HG03108 (cell line): ENCODE measurements around the gene SLCO1A2.
"Not testable (repeated sequence)": the region's sequence is repeated elsewhere in the genome, so short reads cannot be mapped to it uniquely, and the experiment has no call there.

Source experiments
- ATAC-seq: cut with Tn5 transposase; IDR thresholded peaks from one replicate; pipeline ENCODE4 v1.9.1; 2021; ENCODE audit warnings: moderate library complexity; ENCODE audit not compliant: unreplicated experiment

SLCO1A2 gene, protein sequence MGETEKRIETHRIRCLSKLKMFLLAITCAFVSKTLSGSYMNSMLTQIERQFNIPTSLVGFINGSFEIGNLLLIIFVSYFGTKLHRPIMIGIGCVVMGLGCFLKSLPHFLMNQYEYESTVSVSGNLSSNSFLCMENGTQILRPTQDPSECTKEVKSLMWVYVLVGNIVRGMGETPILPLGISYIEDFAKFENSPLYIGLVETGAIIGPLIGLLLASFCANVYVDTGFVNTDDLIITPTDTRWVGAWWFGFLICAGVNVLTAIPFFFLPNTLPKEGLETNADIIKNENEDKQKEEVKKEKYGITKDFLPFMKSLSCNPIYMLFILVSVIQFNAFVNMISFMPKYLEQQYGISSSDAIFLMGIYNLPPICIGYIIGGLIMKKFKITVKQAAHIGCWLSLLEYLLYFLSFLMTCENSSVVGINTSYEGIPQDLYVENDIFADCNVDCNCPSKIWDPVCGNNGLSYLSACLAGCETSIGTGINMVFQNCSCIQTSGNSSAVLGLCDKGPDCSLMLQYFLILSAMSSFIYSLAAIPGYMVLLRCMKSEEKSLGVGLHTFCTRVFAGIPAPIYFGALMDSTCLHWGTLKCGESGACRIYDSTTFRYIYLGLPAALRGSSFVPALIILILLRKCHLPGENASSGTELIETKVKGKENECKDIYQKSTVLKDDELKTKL

DNA sequence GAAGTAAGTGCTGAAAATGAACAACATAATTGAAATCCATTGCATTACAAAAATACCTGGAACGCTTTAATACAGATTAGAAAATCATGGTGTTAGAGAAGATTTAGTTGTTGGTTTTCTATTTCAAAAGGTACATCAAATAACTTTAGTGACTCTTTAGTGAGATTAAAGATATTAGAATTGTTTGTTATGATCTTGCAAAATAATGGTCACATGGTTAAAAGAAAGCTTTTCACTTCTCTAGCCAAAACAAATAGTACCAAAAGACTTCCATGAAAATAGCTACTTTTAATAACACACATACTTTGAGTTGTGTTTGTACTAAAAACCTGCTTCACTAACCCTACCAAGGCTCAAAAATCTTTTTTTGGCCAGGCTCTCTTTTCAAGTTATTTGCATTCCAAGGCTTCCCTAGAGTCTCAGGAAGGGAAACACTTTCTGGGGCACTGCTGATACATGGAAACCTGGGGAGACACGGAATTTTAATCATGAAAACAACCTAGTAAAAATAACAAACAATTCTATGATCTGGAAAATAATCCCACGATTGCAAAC is at the start of gene SLCO1A2:
Gene SLCO1A2, minus strand, starts transcription at position 147 of the 555 bp plus-strand sequence. CDS start 270 bp downstream, outside the sequence.
- ATAC-seq: no peak

DNA sequence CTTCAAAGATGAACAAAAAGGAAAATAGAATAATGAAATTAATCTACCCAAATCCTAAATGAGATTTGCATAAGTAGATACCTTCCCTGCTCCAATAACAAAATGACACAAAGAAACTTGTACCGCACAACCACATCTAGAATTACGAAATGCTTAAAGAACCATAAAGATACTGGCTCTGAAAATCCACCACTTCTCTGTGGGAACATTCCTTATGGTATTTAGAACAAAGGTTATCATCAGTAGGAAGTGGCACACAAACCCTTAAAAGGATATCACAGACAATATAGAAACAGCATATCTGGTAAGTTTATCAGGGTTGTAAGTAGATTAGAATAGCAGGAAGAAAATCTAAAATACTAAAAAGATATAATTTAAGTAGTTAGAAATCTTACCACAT is 49.5 kb upstream of the SLCO1A2 start:
- ATAC-seq: no peak

DNA sequence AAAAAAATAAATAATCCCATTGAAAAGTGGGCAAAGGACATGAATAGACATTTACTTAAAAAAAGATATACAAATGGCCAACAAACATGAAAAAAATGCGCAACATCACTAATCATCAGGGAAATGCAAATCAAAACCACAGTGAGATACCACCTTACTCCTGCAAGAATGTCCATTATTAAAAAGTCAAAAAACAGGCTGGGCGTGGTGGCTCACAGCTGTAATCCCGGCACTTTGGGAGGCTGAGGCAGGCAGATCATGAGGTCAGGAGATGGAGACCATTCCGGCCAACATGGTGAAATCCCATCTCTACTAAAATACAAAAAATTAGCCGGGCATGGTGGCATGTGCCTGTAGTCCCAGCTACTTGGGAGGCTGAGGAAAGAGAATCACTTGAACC is 46.6 kb upstream of the SLCO1A2 start:
- not testable (repeated sequence) for ATAC-seq

DNA sequence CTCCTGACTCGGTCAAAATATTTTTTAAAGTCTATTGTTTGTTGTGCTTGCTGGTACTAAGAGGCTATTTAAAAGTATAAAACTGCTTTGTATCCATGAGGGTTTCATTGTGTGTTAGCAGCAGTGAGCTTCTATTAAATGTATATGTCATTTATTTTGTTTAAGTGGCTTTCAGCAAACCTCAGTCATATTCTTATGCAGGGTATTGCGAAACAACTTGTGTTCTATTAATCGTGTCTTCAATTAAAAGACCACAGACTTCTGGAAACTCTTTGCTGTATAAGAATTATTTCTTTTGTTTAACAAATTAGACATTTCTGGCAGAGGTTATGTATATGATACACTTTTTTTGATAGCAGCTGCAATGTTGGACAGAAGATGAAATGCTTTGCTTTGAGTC is 44.5 kb upstream of the SLCO1A2 start:
- no peak for ATAC-seq

DNA sequence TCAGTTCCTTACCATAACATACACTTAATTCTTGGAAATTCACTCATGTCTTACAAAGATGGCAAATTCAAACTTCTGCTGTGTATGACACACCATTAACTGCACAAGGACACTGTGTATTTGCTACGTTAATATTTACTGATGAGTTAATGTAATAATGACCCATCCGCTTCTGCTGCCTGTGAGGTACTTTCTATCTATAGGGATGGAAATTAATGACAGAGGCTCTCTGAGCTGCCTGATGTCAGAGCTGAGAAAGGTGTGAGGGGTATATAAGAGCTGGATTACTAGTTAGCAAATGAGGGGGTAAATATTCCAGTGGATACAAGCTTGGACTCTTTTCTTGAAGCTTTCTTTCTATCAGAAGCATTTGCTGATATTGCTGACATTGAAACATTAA is 37.9 kb upstream of the SLCO1A2 start, which contains the start of gene IAPP:
Gene IAPP, plus strand, starts transcription at position 301 of the 400 bp plus-strand sequence. CDS start 450 bp downstream, outside the sequence.
- no peak for ATAC-seq

DNA sequence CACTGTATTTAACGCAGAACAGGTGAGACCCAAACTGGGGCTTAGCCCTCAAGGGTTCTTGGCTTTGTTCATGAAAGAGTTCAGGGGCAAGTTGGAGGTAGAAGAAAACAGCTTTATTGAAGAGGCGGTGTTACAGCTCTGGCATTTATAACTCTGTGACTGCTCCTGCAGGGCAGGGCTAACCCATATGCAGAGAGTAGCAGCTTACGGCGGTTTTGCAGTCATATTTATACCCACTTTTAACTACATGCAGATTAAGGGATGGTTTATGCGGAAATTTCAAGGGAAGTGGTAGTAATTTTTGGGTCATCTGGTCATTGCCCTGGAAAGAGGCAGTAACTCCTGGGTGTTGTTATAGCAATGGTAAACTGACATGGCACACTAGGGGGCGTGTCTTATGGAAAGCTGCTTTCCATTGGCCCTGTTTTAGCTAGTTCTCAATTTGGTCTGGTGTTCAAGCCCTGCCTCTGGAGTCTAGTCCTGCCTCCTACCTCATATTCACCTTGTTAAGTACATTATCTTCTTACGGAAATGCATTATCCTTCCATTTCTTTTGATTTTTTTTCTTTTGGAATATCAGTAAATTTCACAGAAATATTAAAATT is 36.2 kb upstream of the SLCO1A2 start:
- ATAC-seq: no peak

DNA sequence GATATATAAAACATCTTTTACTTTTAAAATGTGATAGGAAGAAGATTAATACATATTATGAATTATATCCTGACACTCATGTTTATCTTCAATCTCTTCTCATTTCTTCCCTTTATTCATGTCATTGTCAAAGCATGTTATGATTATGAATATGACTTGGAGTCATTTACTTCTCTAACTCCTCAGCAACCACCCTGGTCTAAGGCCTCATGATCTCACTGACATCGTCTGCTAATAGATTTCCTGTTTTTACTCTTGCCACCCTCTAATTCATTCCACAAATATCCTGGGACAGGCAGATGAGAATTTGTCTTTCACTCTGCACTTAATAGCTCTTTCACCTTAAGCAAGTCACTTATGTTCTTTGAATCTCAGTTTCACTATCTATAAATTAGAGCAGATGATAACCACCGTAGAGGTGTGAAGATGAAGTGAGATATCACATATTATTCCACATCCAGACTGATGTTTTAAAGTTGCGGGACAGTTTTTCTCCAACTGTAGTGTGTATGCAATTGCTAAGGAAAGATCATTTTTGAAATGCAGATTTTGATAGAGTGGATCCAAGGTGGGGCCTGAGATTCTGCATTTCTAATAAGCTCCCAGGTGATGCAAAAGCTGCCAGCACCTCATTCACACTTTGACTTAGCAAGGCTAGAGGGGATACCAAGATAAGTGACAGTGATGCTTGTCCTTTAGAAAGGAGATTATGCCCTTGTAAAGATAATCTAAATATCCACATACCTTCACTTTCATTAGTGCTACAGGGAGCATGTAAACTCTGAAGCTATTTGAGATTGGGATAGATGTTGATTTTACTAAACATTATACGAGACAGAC is 34.6 kb upstream of the SLCO1A2 start:
- ATAC-seq: no peak

DNA sequence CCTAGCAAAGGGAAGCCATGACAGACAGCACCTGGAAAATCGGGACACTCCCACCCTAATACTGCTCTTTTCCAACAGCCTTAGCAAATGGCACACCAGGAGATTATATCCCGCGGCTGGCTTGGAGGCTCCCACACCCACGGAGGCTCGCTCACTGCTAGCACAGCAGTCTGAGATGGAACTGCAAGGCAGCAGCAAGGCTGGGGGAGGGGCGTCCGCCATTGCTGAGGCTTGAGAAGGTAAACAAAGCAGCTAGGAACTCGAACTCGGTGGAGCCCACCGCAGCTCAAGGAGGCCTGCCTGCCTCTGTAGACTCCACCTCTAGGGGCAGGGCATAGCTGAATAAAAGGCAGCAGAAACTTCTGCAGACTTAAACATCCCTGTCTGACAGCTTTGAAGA is 25.9 kb upstream of the SLCO1A2 start:
- not testable (repeated sequence) for ATAC-seq

DNA sequence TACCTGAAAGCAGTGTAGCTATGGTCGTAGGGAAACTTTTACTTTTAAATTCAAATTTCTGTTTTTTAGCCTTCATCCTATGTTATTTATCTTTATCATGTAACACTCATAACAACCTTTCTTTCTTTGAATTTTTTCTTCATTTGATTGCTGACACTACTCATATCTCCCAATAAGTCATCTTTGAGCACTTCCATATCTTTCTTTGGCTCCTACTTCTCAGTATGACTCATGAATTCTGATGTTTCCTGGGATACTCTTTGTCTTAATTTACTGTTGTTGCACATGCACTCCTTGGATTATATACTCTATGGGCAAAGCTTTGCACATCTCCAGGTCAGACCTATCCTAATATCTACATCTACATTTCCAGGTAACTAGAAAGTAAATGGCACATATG is 19.9 kb upstream of the SLCO1A2 start:
- ATAC-seq: no peak

DNA sequence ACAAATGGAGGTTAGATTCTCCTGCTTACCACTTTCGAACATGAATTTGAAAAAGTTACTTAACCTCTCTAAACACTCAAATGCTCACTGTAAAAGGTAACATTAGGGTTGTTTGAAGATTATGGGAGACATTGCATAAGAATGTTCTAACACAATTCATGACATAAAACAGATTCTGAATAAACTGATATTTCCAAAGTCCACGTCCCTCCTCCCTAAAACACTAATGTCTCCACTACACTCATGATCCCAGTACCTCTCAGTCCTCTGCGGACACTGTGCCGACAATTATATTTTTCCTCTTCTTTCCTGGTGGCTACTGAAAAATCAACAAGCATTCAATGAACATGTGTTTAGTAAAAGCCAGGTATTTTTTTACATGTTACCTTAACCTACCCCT is 19.2 kb upstream of the SLCO1A2 start:
- no peak for ATAC-seq

DNA sequence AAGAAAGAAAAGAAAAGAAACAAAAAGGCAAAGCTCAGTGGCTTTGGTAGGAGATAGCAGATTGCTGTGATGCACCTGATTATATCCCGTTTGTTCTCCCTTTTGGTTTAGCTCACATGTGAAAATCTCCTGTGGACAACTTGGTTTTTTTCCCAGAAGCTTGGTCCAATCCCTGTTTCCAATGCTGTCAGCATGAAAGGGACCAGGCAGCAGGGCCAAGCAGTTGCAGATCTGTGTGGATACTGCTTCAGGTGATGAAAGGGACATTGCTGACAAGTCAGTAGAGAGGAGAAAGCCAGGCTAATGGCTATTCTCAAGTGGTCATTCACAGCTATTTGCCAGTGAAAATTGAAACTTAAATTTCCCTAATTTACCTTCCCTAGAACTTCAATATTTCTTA is 18.8 kb upstream of the SLCO1A2 start:
- ATAC-seq: no peak

DNA sequence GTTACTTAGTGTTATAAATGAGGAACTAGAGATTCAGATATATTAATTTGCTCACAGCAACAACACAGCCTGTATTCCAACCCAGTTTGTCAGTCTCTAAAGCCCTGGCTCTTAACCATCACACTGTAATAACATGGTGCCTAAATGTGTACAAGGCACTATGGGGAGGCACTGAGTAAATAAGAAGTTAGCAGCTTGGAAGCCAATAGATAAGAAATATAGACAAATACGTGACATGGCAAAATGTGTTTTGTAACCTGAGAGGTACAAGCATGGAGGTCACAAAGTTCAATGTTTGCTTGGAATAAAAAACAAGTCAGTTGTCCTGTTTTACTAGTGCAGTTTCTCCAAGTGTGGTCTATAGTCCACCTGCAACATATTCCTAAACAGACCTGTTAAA is 16.3 kb upstream of the SLCO1A2 start:
- ATAC-seq: no peak

DNA sequence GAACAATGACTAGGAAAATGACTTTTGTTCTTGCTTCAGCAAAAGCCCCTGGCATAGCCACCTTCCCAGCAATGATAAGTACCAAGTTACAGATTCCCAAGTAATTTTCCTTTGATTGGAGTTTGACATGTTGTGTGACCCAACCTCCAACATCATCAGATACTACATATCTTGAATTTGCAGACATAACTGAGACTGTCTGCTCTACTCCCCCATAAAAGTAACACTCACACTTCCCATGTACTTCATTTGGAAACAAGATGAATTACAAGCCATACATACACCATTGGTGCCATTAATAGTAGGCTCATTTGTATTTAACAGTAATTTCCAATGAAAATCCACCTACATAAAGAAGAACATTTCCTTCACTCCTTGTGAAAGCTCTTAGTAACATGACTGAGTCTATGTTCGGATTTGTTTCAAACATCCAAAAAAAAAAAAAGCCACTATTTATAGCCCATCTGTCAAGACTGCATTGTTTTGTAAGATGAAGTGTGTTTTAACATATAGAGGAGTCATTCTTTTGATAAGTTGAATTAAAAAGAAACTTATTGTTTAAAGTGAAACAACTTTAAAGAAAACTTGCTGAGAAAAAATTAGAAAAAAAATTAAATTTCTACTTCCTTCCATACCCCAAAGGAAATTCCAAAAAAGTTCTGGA is 12.0 kb upstream of the SLCO1A2 start:
- no peak for ATAC-seq

DNA sequence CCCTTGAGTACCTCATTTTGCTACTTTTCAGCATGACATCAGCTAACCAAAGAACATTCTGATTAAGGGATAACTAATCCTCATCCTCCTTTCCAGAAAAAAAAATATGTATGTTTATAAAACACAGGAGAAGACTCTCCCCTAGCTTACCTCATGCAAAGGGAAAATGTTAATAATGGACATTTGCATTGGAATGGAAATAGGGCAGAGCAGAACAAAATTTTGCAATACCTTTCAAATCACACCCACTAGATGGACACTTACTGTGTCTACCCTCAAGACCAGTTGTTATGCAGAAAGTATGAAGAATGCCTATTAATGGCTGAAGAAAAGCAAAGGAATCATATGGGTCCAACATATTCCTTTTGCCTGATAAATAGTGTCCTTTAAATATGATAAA is 8.9 kb upstream of the SLCO1A2 start:
- no peak for ATAC-seq

DNA sequence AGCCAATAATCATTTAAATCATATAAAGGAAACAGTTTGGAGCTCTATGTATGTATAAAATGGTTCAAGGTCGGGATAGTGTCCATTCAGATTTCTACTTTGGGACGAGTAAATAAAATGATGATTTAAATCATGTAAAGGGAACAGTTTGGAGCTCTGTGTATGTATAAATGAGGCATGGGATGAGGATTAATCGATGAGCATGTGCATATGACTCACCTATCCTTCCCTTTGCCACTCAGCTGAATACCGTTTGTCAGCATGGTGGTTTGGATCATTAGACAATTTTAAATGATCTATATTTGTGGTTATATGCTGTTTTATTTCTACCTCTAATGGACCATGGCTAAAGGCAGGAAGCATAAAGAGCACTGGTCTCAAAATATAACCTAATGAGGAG is 7.1 kb upstream of the SLCO1A2 start:
- no peak for ATAC-seq

DNA sequence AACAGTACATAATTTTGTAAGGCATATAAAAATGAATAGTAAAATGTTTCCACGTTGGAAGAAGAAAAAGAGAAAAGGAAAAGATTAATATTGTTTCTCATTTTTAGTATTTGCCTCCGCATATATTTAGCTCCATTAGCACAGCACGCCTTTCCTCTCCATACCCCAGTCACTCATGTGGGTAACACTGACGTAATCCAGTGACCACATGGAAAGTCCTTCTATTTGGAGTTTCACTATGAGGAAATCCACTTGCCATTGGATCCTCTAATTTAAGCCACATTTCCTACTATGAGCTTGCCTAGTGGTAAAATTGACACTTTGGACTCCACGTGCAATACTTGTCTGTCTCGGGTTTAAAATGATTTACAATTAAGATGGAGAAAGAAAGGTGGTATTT is 5.7 kb upstream of the SLCO1A2 start:
- ATAC-seq: no peak

DNA sequence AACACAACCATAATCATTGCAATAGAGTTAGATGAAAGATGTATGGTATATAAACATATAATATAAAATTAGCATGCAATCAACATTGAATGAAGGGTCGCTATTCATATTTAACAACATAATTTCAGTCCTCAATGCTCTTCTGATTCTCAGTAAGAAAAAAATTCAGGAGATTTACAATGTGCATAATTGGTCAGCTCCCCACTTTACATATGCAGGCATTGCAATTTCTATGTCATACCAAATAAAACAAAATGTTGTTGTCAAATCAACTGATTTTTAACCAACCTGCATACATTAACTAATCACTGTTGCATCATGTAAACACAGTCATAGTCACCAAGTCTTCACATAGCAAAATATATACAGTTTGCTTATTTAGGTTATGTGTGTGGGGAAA is 5.2 kb upstream of the SLCO1A2 start:
- no peak for ATAC-seq

DNA sequence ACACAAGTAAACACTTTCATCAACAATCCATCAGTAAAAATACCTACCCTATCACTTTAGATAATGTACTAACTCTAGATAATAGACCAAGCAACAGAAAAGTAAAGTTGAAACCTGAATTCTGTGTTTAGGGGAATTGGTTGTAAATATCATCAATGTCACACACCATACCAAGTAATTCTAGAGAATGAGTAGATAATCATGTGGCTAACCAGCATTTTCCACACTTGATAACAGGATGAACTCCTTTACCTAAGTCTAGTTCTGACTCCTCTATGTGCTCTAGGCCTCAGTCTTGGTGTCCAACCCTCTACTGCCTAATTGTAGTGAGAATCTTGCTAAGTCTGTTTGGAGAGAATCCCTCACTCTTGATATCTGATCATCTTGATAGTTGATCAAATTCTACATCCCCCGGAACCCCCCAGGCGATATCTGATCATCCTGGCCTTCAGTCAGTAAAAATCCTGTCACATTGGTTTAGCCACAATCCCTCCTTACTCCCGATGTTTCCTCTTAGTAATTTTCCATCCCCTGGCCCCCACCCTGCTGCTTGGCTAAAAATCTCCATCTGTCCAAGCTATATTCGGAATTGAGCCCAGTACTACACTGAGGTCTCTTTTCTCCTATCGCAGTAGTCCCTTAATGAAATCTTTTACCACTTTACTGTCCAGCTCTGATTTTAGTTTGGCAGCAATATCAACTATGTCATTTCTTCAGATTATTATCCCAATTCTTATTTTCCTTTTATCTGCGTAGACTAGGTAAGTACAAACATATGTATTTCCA is 3.4 kb upstream of the SLCO1A2 start:
- ATAC-seq: no peak

DNA sequence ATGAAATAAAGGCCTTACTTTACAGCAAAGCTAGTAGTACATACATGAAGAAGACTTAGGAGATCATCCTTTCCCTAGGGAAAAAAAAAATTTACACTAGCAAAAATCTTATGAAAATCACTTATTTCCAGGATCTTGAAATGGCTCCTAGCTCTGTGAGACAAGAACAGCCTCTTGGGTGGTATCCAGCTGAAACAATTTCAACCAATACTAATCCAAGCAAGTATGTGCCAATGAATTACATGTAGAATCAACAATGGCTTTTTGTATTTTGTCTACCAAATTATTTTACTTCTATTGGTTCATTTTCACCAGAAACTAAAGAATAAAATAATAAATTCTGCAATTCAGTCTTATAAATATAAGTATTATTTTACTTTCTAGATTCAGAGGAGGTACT is 2.7 kb upstream of the SLCO1A2 start:
- ATAC-seq: no peak
